ENCODE data around the gene NUP62CL.
A peak's percentile ranks its signal among the peaks of the same experiment; 100 is the strongest.

NUP62CL gene

DNA sequence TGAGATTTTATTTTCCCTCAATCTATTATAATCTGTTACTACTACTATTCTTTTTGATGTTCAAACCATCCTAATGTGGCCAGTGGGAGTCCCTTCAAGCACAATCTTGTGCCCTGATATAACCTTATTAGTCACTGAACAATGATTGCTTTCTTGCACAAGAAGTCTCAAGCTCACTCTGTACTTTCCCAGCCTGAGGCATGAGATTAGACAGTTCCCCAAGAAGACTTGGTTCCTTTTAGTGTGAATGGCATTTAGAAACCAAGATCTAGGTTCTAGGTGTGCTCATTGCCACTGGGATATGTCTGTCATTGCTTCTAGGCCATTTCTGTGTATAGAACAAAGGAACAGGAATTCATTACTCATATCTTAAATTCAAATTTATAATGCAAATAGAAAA lies 59.6 kb downstream of the NUP62CL start:
- H3K4me3 ChIP-seq (ENCODE audit: low read depth, low read length), result no peak overlapping the region
- DNase-seq (ENCODE audit: low read depth), result no peak
- TF ChIP-seq CTCF (IDR thresholded peaks at IDR 0.05; ENCODE audit: control insufficient read depth, extremely low read depth, insufficient read depth), result no peak

- TF ChIP-seq CTCF (IDR thresholded peaks at IDR 0.05; ENCODE audit: control insufficient read depth, extremely low read depth, insufficient read depth), result no peak
- H3K4me3 ChIP-seq (ENCODE audit: low read depth, low read length), result no peak overlapping the region
- no peak for DNase-seq (ENCODE audit: low read depth)
These were observed 70.3 kb downstream of the NUP62CL start for GRCh38 chrX:107135965-107136307.

GRCh38 chrX:107135049-107135964 lies 70.9 kb downstream of the NUP62CL start:
- no peak for TF ChIP-seq CTCF (IDR thresholded peaks at IDR 0.05; ENCODE audit: control insufficient read depth, extremely low read depth, insufficient read depth)
- DNase-seq (ENCODE audit: low read depth), result no peak
- no peak overlapping the region for H3K4me3 ChIP-seq (ENCODE audit: low read depth, low read length)

DNA sequence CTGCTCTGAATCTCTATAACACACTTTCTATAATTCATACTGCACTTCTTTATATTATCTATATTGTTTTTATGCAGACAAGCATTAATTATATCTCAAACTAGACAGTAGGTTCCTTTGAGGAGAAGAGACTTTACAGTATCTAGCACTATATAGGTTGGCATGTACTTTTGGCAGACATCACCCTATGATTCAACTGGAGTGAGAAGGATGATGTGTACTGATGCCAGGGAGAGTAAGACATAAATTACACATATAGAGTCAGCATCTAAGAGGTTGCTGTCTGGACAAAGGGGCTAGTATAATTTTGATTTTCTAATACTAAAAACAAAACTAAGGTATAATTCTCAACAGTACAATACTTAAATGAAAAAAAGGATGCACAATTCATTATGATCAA lies 82.5 kb downstream of the NUP62CL start:
- TF ChIP-seq CTCF (IDR thresholded peaks at IDR 0.05; ENCODE audit: control insufficient read depth, extremely low read depth, insufficient read depth), result no peak
- H3K4me3 ChIP-seq (ENCODE audit: low read depth, low read length), result no peak overlapping the region
- no peak for DNase-seq (ENCODE audit: low read depth)

DNA sequence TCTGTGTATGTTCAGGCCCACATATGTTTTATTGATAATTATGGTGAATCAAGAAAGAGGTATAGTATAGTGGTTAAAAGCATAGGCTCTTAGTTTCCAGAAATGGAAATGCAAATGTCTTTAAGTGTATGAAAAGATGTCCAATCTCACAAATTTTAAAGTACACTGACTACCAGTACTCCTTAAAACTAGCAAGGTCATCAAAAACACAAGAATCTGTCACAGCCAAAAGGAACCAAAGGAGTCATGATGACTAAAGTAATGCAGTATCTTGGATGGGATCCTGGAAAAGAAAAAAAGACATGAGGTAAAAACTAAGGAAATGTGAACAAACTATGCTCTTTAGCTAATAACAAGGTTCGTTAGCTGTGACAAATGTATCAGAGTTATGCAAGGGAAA lies 87.0 kb downstream of the NUP62CL start:
- no peak for DNase-seq (ENCODE audit: low read depth)
- H3K4me3 ChIP-seq (ENCODE audit: low read depth, low read length), result 0 out of 2 replicates have a peak overlapping the region, but pooled peaks have one; percentile 69
- no peak for TF ChIP-seq CTCF (IDR thresholded peaks at IDR 0.05; ENCODE audit: control insufficient read depth, extremely low read depth, insufficient read depth)

DNA sequence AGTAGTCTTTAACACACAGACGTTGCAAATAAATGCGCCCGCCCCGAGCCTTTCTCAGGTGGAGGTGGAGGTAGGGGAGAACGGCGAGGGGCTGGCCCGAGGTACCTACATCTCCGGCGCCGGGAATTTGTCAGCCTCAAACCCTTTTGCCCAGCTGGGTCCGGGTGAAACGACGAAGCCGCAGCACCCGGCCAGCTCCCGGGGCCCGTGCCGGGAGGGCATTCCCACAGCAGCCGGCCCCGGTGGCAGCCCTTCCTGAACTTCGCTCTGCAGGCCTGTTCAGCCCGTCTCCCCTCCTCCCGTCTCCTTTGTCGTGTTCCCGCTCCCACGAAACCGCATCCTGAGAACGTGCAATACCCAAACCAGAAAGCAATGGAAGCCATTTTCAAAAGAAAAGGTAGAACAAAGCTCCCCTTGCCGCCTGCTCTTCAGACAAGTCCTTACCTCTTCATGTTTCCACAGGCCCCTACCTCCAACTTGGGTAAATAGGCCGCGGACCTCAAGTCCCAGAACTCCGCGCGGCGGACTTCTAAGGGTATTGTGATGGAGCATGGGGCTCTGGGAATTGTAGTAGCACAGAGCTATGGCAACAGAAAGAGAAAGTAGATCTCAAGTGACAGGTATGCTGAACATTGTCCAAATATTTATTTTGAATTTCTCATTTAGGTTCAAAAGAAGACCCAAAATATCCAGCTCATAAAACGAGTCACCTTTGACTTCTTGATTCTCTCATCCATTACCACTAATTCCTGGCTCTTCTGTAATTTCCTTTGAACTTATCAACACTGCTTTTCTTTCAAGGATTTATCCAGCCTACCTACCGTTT lies 87.7 kb downstream of the NUP62CL start, which contains the start of gene RBM41:
TSS of gene RBM41 (minus strand) at position 501 of the 826 bp plus-strand sequence. CDS start at position 452, 49 bp downstream.
- H3K4me3 ChIP-seq (ENCODE audit: low read depth, low read length), result peak within 1 kb of the TSS; percentile 69
- no peak for TF ChIP-seq CTCF (IDR thresholded peaks at IDR 0.05; ENCODE audit: control insufficient read depth, extremely low read depth, insufficient read depth)
- peak; percentile 53 for DNase-seq (ENCODE audit: low read depth)
